PC-3 (cell line): Measurements from ENCODE around the gene ABRAXAS1. TPM values are rescaled to one million over a fixed set of nuclear protein-coding genes. Genes with fewer than 3 reads are reported as not detected.
A peak's percentile ranks its signal among the peaks of the same experiment; 100 is the strongest.

Experiments
- ATAC-seq: fragments of 200-7000 bp; cut with Tn5 transposase; 2 replicates; pipeline ENCODE4 v1.9.1; 2020; ENCODE audit warnings: mild to moderate bottlenecking, moderate library complexity
- BruUV-seq: library from RNA; stranded (reverse); fragments of 400-500 nt; replicated peaks from 2 replicates; lab custom pipeline; 2021; lab: Mats Ljungman, UMichigan
- CTCF ChIA-PET: fragments of 300-600 bp; sonication (Branson Sonifier 250); formaldehyde crosslinking; loops from one replicate; lab custom pipeline; 2022; ENCODE audit warnings: antibody characterized with exemption; lab: Charles Lee
- POLR2A ChIA-PET: fragments of 300-600 bp; sonication (Branson Sonifier 250); formaldehyde crosslinking; loops from one replicate; lab custom pipeline; 2022; ENCODE audit warnings: antibody characterized with exemption; ENCODE audit not compliant: unreplicated experiment; lab: Charles Lee
- DNase-seq: peaks from one replicate; pipeline ENCODE4 v3.0.0-alpha.2; 2015
- H2AFZ ChIP-seq: fragments of 300-600 bp; sonication (generic); 2 replicates; pipeline ENCODE4 v1.6.0; 2016; ENCODE audit warnings: antibody characterized with exemption, low read length
- H3F3A ChIP-seq: fragments of 300-600 bp; sonication (generic); one replicate; pipeline ENCODE4 v1.6.0; 2017; ENCODE audit warnings: antibody characterized with exemption, low read length, control low read depth, mild to moderate bottlenecking; ENCODE audit not compliant: unreplicated experiment
- H3K27ac ChIP-seq: fragments of 300-600 bp; sonication (generic); 2 replicates; pipeline ENCODE4 v1.5.1; 2016; ENCODE audit warnings: mild to moderate bottlenecking, low read length
- H3K27me3 ChIP-seq: fragments of 300-600 bp; sonication (generic); 2 replicates; pipeline ENCODE4 v1.6.1; 2016; ENCODE audit warnings: low read length, mixed read lengths
- H3K36me3 ChIP-seq: fragments of 300-600 bp; sonication (generic); 2 replicates; pipeline ENCODE4 v1.6.1; 2016; ENCODE audit warnings: low read depth, mixed run types, low read length, mixed read lengths
- H3K4me1 ChIP-seq: fragments of 300-600 bp; sonication (generic); 2 replicates; pipeline ENCODE4 v1.5.1; 2016; ENCODE audit warnings: low read length; ENCODE audit not compliant: insufficient read depth
- H3K4me2 ChIP-seq: fragments of 300-600 bp; sonication (generic); 2 replicates; pipeline ENCODE4 v1.6.0; 2016; ENCODE audit warnings: low read length
- H3K4me3 ChIP-seq: fragments of 300-600 bp; sonication (generic); 2 replicates; pipeline ENCODE4 v1.5.1; 2016; ENCODE audit warnings: mild to moderate bottlenecking, low read length, mixed read lengths
- H3K79me2 ChIP-seq: fragments of 300-600 bp; sonication (generic); 2 replicates; pipeline ENCODE4 v1.6.1; 2017; ENCODE audit warnings: low read length, mixed read lengths
- H3K9ac ChIP-seq: fragments of 300-600 bp; sonication (generic); 2 replicates; pipeline ENCODE4 v1.6.0; 2016; ENCODE audit warnings: mild to moderate bottlenecking, low read length
- H3K9me2 ChIP-seq: fragments of 300-600 bp; sonication (generic); replicated peaks from 2 replicates; pipeline ENCODE4 v1.6.1; 2016; ENCODE audit warnings: mixed run types, low read length, mixed read lengths
- H3K9me3 ChIP-seq: fragments of 300-600 bp; sonication (generic); 2 replicates; pipeline ENCODE4 v1.6.1; 2016; ENCODE audit warnings: low read length, mixed read lengths
- H4K20me1 ChIP-seq: fragments of 300-600 bp; sonication (generic); 2 replicates; pipeline ENCODE4 v1.6.1; 2016; ENCODE audit warnings: low read length, mixed read lengths
- CTCF ChIP-seq: fragments of 300-600 bp; sonication (generic); conservative IDR thresholded peaks from 2 replicates; pipeline ENCODE4 v1.5.1; 2017; ENCODE audit warnings: antibody characterized with exemption, low read depth, mild to moderate bottlenecking, low read length
- EZH2 ChIP-seq: fragments of 300-600 bp; sonication (generic); IDR thresholded peaks from one replicate; pipeline ENCODE4 v1.6.1; 2017; ENCODE audit warnings: antibody characterized with exemption, mild to moderate bottlenecking, low read length; ENCODE audit not compliant: unreplicated experiment
- EZH2phosphoT487 ChIP-seq: fragments of 300-600 bp; sonication (generic); IDR thresholded peaks from 2 replicates; pipeline ENCODE4 v1.6.1; 2018; ENCODE audit warnings: mild to moderate bottlenecking, antibody characterized with exemption, low read length, borderline replicate concordance
- intact Hi-C: fragments of 100-400 bp; cut with micrococcal nuclease; formaldehyde crosslinking; loops from 2 replicates; pipeline ENCODE4 v1.9.0; 2023
- total RNA-seq: library from RNA; depleted of rRNA; stranded (reverse); fragments of >200 nt; gene quantifications from 2 replicates; pipeline ENCODE4 v1.2.3, GENCODE V29; 2014

Gene ABRAXAS1
- total RNA-seq, 1 experiment from 2014 or later = 10.3 TPM

GRCh38 chr4:83440148-83440814 is 44.6 kb downstream of the ABRAXAS1 start:
- Histone ChIP-seq H3K36me3 (no peaks in the 10 kb centered on the region), H3K9me3 (no peaks in the 10 kb centered on the region), H3K27ac (no peak overlapping the region), H3F3A (no peaks in the 10 kb centered on the region), H3K4me3 (no peak overlapping the region), H2AFZ (no peak overlapping the region), H3K4me1 (no peaks in the 10 kb centered on the region), H4K20me1 (no peaks in the 10 kb centered on the region), H3K4me2 (no peak overlapping the region), H3K9me2 (no peaks in the 10 kb centered on the region), H3K79me2 (no peaks in the 10 kb centered on the region), H3K9ac (no peak overlapping the region), H3K27me3 (no peaks in the 10 kb centered on the region)
- no peak for DNase-seq
- no peak for ATAC-seq
- ChIA-PET POLR2A (no interaction called here), CTCF (no interaction called here)
- intact Hi-C loops = no loop called here
- TF ChIP-seq EZH2phosphoT487 (no peak), EZH2 (no peak), CTCF (no peak)
- BruUV-seq = no TSS peak

GRCh38 chr4:83438719-83439118 is 46.2 kb downstream of the ABRAXAS1 start:
- POLR2A ChIA-PET = interaction anchor here (0.7 kb wide), 1 partner anchor 17 kb away, joined by 7 read pairs; the partner anchor contains the start of gene HELQ
- H3K27me3 ChIP-seq = no peaks in the 10 kb centered on the region
- H3K27ac ChIP-seq = no peak overlapping the region
- no peaks in the 10 kb centered on the region for H3K9me3 ChIP-seq
- BruUV-seq = no TSS peak
- ATAC-seq (no peak), DNase-seq (peak; percentile 1)
- no peaks in the 10 kb centered on the region for H3F3A ChIP-seq
- H3K9me2 ChIP-seq = no peaks in the 10 kb centered on the region
- intact Hi-C loops = loop anchor here (10.0 kb wide), 1 partner anchor 74 kb away; no protein-coding TSS in a partner anchor
- H3K36me3 ChIP-seq = no peaks in the 10 kb centered on the region
- H3K4me2 ChIP-seq = no peak overlapping the region
- TF ChIP-seq EZH2 (no peak), CTCF (no peak), EZH2phosphoT487 (no peak)
- no peaks in the 10 kb centered on the region for H4K20me1 ChIP-seq
- H3K9ac ChIP-seq = no peak overlapping the region
- no peak overlapping the region for H3K4me3 ChIP-seq
- H3K79me2 ChIP-seq = no peaks in the 10 kb centered on the region
- H2AFZ ChIP-seq = no peak overlapping the region
- CTCF ChIA-PET = no interaction called here
- H3K4me1 ChIP-seq = no peaks in the 10 kb centered on the region

- no TSS peak for BruUV-seq
- Histone ChIP-seq H3F3A (no peaks in the 10 kb centered on the region), H3K9me2 (no peaks in the 10 kb centered on the region), H3K27ac (no peak overlapping the region), H3K9me3 (no peaks in the 10 kb centered on the region), H3K9ac (no peak overlapping the region), H3K27me3 (no peaks in the 10 kb centered on the region), H3K4me3 (no peak overlapping the region), H4K20me1 (no peaks in the 10 kb centered on the region), H3K4me2 (no peak overlapping the region), H3K4me1 (no peaks in the 10 kb centered on the region), H2AFZ (no peak overlapping the region), H3K79me2 (no peaks in the 10 kb centered on the region), H3K36me3 (no peaks in the 10 kb centered on the region)
- ATAC-seq (no peak), DNase-seq (no peak)
- CTCF ChIA-PET = no interaction called here
- no peak for TF ChIP-seq EZH2
- TF ChIP-seq EZH2phosphoT487 = no peak
- no peak for TF ChIP-seq CTCF
- POLR2A ChIA-PET = no interaction called here
- intact Hi-C loops = loop anchor here (10.0 kb wide), 1 partner anchor 72 kb away; no protein-coding TSS in a partner anchor
Observed at GRCh38 chr4:83436680-83437079, 48.2 kb downstream of the ABRAXAS1 start.
